PC-9 (cell line): ENCODE measurements around the gene SHFL. TPM values are rescaled to one million over a fixed set of nuclear protein-coding genes. Genes with fewer than 3 reads are reported as not detected.

Source experiments
- BruUV-seq: library from RNA; stranded (reverse); fragments of 400-500 nt; replicated peaks from 2 replicates; lab custom pipeline; 2021; lab: Mats Ljungman, UMichigan
- CTCF ChIA-PET: fragments of 300-600 bp; sonication (Branson Sonifier 250); formaldehyde crosslinking; loops from one replicate; lab custom pipeline; 2022; ENCODE audit warnings: antibody characterized with exemption; lab: Charles Lee
- POLR2A ChIA-PET: fragments of 300-600 bp; sonication (Branson Sonifier 250); formaldehyde crosslinking; loops from one replicate; lab custom pipeline; 2022; ENCODE audit warnings: antibody characterized with exemption; ENCODE audit not compliant: unreplicated experiment; lab: Charles Lee
- DNase-seq, 2 experiments: peaks; one replicate each; pipeline versions ENCODE4 v3.0.0 to v3.0.0-alpha.2; 2015 to 2022; ENCODE audit warnings: mixed read lengths in 1 of 2
- H2AFZ ChIP-seq: fragments of 200-600 bp; sonication (generic); 2 replicates; pipeline ENCODE4 v1.8.1; 2017; ENCODE audit warnings: antibody characterized with exemption
- H3F3A ChIP-seq: fragments of 200-600 bp; sonication (generic); 2 replicates; pipeline ENCODE4 v1.8.1; 2017; ENCODE audit warnings: antibody characterized with exemption, mild to moderate bottlenecking, low read depth; ENCODE audit not compliant: insufficient read depth
- H3K27ac ChIP-seq: fragments of 200-600 bp; sonication (generic); 2 replicates; pipeline ENCODE4 v1.6.1; 2016; ENCODE audit warnings: mixed run types
- H3K27me3 ChIP-seq: fragments of 200-600 bp; sonication (generic); 2 replicates; pipeline ENCODE4 v1.6.1; 2016; ENCODE audit warnings: low read depth, mixed run types; ENCODE audit not compliant: insufficient read depth
- H3K36me3 ChIP-seq: fragments of 200-600 bp; sonication (generic); 2 replicates; pipeline ENCODE4 v1.6.1; 2016; ENCODE audit warnings: low read depth, mixed run types
- H3K4me1 ChIP-seq: fragments of 200-600 bp; sonication (generic); replicated peaks from 2 replicates; pipeline ENCODE4 v1.6.1; 2016; ENCODE audit warnings: mixed run types; ENCODE audit not compliant: insufficient read depth
- H3K4me2 ChIP-seq: fragments of 200-600 bp; sonication (generic); 2 replicates; pipeline ENCODE4 v1.6.1; 2017; ENCODE audit warnings: mixed run types
- H3K4me3 ChIP-seq: fragments of 200-600 bp; sonication (generic); 2 replicates; pipeline ENCODE4 v1.6.1; 2016; ENCODE audit warnings: mixed run types
- H3K79me2 ChIP-seq: fragments of 200-600 bp; sonication (generic); 2 replicates; pipeline ENCODE4 v1.6.1; 2017; ENCODE audit warnings: low read depth, mixed run types
- H3K9me2 ChIP-seq: fragments of 200-600 bp; sonication (generic); 2 replicates; pipeline ENCODE4 v1.8.1; 2017; ENCODE audit warnings: mild to moderate bottlenecking; ENCODE audit not compliant: insufficient read depth
- H3K9me3 ChIP-seq: fragments of 200-600 bp; sonication (generic); 2 replicates; pipeline ENCODE4 v1.8.1; 2016; ENCODE audit warnings: low read depth; ENCODE audit not compliant: insufficient read depth
- H4K20me1 ChIP-seq: fragments of 200-600 bp; sonication (generic); 2 replicates; pipeline ENCODE4 v1.8.1; 2017; ENCODE audit not compliant: insufficient read depth
- EZH2 ChIP-seq: fragments of 200-600 bp; sonication (generic); IDR thresholded peaks from 2 replicates; pipeline ENCODE4 v1.8.0; 2017; ENCODE audit warnings: antibody characterized with exemption, low read depth
- intact Hi-C: fragments of 100-400 bp; cut with micrococcal nuclease; formaldehyde crosslinking; loops from one replicate; pipeline ENCODE4 v1.10.0; 2022; ENCODE audit not compliant: unreplicated experiment
- total RNA-seq: library from RNA; stranded (reverse); gene quantifications from 2 replicates; pipeline ENCODE4 v1.2.3, GENCODE V29; 2021
- TF ChIP-seq, protein P1 (sequence below): fragments of 200-600 bp; sonication (generic); conservative IDR thresholded peaks from 2 replicates; pipeline ENCODE4 v1.6.1; 2017; ENCODE audit warnings: mixed run types, antibody characterized with exemption, mild to moderate bottlenecking, moderate library complexity

Gene SHFL
- total RNA-seq, 1 experiment from 2014 or later, result 25.6 TPM

- Histone ChIP-seq H3K9me2 (no peaks in the 10 kb centered on the region), H4K20me1 (no peaks in the 10 kb centered on the region), H3K9me3 (no peaks in the 10 kb centered on the region), H3K4me1 (no peaks in the 10 kb centered on the region), H2AFZ (no peak overlapping the region), H3K4me3 (no peak overlapping the region), H3F3A (peaks cover 30% of the 10 kb centered on the region; the same call in 1 of the 2 replicates), H3K4me2 (no peak overlapping the region), H3K27ac (no peak overlapping the region), H3K36me3 (no peaks in the 10 kb centered on the region), H3K27me3 (peaks cover 6% of the 10 kb centered on the region; the same call in 1 of the 2 replicates), H3K79me2 (no peaks in the 10 kb centered on the region)
- ChIA-PET POLR2A (no interaction called here), CTCF (no interaction called here)
- intact Hi-C loops, result no loop called here
- BruUV-seq, result no TSS peak
- DNase-seq, result no peak
- TF ChIP-seq, protein P1, sequence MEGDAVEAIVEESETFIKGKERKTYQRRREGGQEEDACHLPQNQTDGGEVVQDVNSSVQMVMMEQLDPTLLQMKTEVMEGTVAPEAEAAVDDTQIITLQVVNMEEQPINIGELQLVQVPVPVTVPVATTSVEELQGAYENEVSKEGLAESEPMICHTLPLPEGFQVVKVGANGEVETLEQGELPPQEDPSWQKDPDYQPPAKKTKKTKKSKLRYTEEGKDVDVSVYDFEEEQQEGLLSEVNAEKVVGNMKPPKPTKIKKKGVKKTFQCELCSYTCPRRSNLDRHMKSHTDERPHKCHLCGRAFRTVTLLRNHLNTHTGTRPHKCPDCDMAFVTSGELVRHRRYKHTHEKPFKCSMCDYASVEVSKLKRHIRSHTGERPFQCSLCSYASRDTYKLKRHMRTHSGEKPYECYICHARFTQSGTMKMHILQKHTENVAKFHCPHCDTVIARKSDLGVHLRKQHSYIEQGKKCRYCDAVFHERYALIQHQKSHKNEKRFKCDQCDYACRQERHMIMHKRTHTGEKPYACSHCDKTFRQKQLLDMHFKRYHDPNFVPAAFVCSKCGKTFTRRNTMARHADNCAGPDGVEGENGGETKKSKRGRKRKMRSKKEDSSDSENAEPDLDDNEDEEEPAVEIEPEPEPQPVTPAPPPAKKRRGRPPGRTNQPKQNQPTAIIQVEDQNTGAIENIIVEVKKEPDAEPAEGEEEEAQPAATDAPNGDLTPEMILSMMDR, result no peak
- no peak for TF ChIP-seq EZH2
Observed at GRCh38 chr19:10084803-10085202, 1.3 kb upstream of the SHFL start.

DNA sequence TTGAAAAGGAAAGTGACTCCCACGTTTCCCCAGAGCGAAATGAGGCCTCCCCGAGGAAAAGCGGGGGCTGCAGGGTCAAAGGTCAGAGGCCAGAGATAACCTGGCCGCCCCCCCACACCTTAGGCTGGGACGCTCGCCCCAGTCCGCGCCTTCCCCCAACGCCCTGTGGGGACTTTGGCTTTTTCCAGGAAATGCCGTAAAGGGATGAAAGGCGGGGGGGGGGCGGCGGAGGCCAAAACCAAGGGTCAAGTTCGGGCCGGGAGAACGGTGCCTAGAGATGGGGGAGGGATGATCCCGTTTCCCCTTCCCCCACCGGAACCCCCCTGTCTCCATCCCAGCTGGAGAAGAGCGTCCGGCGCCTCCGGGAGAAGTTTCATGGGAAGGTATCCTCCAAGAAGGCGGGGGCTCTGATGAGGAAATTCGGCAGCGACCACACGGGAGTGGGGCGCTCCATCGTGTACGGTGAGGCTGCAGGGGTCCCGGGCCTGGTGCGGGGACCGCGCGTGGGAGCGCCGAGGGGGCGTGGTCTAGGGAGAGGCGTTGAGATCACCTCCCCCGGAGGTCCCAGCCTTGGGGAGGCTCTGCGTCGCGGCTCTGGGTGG lies 575 bp downstream of the SHFL start:
- DNase-seq, result no peak
- intact Hi-C loops, result no loop called here
- TF ChIP-seq EZH2, result no peak
- TF ChIP-seq, protein P1, result no peak
- POLR2A ChIA-PET, result no interaction called here
- Histone ChIP-seq H3K9me3 (no peaks in the 10 kb centered on the region), H3K27me3 (no peaks in the 10 kb centered on the region), H4K20me1 (no peaks in the 10 kb centered on the region), H3K9me2 (no peaks in the 10 kb centered on the region), H3K4me2 (peak overlapping the region; percentile 99), H3K4me3 (peak overlapping the region; percentile 97), H3F3A (peaks cover 30% of the 10 kb centered on the region; the same call in 1 of the 2 replicates), H3K79me2 (no peaks in the 10 kb centered on the region), H3K36me3 (no peaks in the 10 kb centered on the region), H3K4me1 (no peaks in the 10 kb centered on the region), H3K27ac (no peak overlapping the region), H2AFZ (peak overlapping the region; percentile 100)
- CTCF ChIA-PET, result no interaction called here
- no TSS peak for BruUV-seq

DNA sequence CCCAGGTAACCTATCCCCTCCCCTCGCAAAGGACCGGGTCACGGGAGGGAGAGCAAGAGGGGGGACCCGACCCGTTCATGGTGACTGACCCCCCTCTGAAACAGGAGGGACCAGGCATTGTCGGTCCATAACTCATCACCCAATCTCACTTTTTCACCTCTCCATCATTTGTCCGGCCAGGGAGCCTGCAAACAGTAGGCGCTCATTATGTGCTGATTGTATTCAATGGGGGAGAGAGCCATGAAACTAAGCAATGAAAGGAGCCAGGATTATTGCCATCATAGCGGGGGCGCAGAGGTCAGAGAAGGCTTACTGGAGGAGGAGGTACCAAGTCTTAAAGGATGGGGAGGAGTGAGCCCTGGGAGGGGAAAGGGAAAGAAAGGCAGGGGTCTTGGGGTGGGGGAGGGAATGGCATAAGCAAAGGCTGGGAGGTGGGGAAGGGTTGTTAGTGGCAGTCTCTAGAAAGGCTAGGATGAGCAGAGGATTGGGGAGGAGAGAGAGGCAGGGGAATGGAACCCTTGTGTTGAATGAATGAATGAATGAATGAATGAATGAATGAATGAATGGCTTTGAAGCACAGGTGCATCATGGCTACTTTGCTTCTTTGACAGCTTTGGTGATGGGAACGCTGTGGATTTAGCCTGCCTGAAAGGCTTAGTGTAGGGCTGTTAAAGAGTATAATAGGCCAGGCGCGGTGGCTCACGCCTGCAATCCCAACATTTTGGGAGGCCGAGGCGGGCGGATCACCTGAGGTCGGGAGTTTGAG lies 1.4 kb downstream of the SHFL start:
- Histone ChIP-seq H4K20me1 (no peaks in the 10 kb centered on the region), H3K9me3 (no peaks in the 10 kb centered on the region), H3K27ac (no peak overlapping the region), H3K27me3 (no peaks in the 10 kb centered on the region), H3K79me2 (no peaks in the 10 kb centered on the region), H3K4me2 (peak overlapping the region; percentile 99), H3K4me1 (no peaks in the 10 kb centered on the region), H3K4me3 (no peak overlapping the region; the same call in 1 of the 2 replicates), H2AFZ (no peak overlapping the region), H3K9me2 (no peaks in the 10 kb centered on the region), H3K36me3 (no peaks in the 10 kb centered on the region), H3F3A (peaks cover 30% of the 10 kb centered on the region; the same call in 1 of the 2 replicates)
- intact Hi-C loops, result no loop called here
- no TSS peak for BruUV-seq
- DNase-seq, result no peak
- ChIA-PET CTCF (no interaction called here), POLR2A (no interaction called here)
- TF ChIP-seq, protein P1, result no peak
- no peak for TF ChIP-seq EZH2
